GM12865 (cell line): ENCODE data around the gene SLX9.

Source experiments
- DNase-seq: peaks from one replicate; pipeline ENCODE4 v3.0.0; 2010; ENCODE audit warnings: low read depth
- H3K4me3 ChIP-seq: 2 replicates; pipeline ENCODE4 v1.5.1; 2011; ENCODE audit warnings: mild to moderate bottlenecking, low read depth, low read length, control low read depth
- TF ChIP-seq, protein P1 (sequence below): IDR thresholded peaks from 2 replicates; pipeline ENCODE4 v1.5.1; 2011; ENCODE audit warnings: low read length, control low read depth, low read depth, inconsistent platforms; ENCODE audit not compliant: insufficient read depth; ENCODE audit errors: missing control alignments

The SLX9 gene

DNA sequence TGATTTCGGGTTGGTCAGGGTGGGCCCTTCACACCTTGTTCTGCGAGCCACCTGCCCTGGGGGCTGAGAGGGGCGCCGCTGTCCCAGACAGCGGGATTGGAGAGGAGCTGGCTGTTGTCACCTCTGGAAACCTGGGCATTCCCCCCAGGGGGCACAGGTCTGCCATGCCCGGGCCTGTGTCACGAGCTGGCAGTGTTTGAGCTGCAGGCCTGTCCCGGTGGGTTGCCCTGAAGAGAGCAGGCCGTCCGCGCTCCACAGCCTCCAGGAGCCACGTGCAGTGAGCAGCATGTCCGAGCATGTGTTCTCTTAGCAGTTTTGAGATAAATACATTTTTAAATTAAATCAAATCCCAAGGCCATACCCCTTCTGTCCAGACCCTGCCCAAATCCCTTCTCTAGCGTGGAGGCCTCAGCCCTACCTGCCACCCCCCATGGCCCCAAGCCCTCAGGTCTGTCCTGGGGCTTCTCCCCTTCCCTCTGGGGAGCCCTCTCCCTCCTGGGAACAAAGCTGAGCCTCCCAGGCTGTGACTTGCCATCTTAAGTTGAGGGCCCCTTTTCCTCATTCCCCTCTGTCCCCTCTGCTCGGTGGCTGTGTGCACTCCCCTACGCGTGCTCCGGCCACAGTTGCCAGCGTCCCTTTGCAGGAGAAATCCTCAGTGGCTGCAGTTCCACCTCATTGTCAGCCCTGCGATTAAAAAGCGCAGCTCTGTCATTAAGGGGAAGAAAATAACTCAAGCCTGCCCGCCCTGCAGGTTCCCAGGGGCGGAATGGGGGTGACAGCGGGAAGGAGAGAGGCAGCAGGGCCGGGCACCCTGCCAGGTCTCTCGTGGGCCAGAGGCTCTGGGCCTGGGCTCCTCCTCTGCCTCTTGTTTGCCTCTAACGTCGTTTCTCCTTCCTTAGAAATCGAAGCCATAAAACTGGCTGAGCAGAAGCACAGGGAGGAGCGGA, 26.6 kb downstream of the SLX9 start:
- no peak for DNase-seq
- TF ChIP-seq, protein P1, sequence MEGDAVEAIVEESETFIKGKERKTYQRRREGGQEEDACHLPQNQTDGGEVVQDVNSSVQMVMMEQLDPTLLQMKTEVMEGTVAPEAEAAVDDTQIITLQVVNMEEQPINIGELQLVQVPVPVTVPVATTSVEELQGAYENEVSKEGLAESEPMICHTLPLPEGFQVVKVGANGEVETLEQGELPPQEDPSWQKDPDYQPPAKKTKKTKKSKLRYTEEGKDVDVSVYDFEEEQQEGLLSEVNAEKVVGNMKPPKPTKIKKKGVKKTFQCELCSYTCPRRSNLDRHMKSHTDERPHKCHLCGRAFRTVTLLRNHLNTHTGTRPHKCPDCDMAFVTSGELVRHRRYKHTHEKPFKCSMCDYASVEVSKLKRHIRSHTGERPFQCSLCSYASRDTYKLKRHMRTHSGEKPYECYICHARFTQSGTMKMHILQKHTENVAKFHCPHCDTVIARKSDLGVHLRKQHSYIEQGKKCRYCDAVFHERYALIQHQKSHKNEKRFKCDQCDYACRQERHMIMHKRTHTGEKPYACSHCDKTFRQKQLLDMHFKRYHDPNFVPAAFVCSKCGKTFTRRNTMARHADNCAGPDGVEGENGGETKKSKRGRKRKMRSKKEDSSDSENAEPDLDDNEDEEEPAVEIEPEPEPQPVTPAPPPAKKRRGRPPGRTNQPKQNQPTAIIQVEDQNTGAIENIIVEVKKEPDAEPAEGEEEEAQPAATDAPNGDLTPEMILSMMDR: no peak
- no peak overlapping the region for H3K4me3 ChIP-seq

DNA sequence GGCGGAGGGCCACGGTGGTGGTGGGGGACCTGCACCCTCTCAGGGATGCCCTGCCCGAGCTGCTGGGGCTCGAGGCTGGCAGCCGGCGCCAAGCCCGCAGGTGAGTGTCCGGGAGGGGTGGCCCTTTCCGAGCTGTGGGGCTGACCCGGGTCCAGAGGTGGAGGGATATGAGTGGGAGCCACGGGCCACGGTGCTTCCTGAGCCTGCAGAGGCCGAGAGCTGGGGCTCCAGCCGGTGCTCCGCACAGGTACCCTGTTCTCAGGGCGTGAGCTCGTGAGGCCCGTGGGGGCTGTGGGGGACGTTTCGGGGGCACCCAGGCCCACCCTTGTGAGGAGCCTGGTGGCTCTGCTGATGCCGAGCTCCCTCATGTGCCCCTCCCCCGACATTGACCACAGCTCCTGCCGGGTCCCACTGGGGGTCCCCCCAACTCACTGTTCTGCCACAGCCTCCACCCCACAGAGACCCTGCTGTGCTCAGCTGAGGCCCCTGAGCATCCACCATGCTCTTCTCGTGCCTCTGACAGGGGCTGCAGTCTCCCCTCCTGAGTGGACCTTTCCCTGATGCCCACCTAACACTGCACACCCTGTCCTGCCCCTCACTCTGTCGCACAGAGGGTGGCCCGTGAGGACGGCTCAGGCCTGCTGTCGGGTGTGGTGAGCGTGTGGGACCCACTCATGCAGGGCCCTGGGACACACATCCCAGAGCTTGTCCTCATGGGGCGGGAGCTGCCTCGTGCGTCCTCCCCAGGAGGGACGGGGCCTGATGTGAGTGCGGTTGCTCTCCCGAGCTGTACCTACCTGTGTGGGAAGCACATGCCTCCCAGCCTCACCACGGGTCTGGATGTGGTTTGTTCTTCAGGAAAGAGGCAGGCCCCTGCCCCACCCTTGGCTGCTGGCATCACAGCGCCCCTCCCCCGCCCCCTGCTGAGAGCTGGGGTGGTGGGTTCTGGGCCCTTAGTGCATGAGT, 27.5 kb downstream of the SLX9 start:
- no peak overlapping the region for H3K4me3 ChIP-seq
- TF ChIP-seq, protein P1: no peak
- no peak for DNase-seq

GRCh38 chr21:44969066-44969670, 29.3 kb downstream of the SLX9 start:
- no peak overlapping the region for H3K4me3 ChIP-seq
- DNase-seq: no peak
- TF ChIP-seq, protein P1: no peak

- H3K4me3 ChIP-seq: no peak overlapping the region
- TF ChIP-seq, protein P1: no peak
- DNase-seq: no peak
Measured at GRCh38 chr21:44969931-44970755, 30.3 kb downstream of the SLX9 start.

DNA sequence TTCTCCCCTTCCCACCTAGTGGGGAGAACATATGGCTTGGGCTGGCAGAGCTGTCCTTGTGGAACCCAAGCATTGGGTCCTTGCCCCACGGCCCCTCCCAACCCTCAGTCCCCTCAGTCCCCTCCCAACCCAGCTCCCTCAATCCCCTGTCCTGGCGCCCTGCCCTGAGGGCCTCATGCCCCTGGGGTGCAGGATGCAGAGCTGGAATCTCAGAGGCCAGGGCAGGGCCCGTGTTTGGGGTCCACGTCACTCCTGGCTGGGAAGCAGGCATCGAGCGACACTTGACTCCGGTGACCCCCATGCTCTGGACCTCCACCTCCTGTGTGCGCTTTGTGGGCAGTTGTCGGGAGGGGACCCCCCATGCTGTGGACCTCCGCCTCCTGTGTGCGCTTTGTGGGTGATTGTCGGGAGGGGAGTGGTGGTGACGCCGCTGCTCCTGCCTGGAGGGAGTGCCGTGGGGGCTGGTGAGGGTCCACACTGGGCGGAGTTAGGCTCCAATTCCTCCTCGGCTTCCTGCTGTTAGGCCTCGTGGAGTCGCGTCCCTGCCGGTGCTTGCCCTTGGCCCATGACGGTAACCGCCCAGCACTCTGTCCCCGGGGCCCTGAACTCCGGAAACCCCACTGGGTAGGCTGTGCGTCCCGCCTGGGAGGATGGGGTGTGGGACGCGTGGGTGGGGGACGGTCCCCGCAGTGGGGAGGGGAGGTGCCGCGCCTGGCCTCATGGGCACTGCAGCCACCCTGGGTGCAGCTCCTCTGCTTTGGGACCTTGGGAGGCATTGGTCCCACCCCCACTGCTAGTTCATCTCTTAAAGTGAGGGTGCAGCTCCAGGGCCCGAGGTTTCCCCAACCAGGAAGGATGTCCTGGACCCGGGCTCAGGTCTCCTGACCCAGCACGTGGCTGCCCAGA, 31.2 kb downstream of the SLX9 start:
- no peak overlapping the region for H3K4me3 ChIP-seq
- DNase-seq: no peak
- TF ChIP-seq, protein P1: no peak
